SK-N-SH (cell line): Measurements from ENCODE around the gene RASGRF2. TPM values are rescaled to one million over a fixed set of nuclear protein-coding genes. Genes with fewer than 3 reads are reported as not detected.

Source experiments
- CTCF ChIA-PET: fragments of 300-600, 350-600 bp; formaldehyde crosslinking; extraction: SDS; loops from one replicate; lab custom pipeline; 2021; lab: Yijun Ruan, JAX
- POLR2A ChIA-PET: fragments of 350-600 bp; sonication (Branson Sonifier 250); formaldehyde crosslinking; extraction: SDS; loops from one replicate; lab custom pipeline; 2020; ENCODE audit warnings: antibody characterized with exemption, inconsistent platforms; lab: Yijun Ruan, JAX
- DNase-seq: peaks from one replicate; pipeline ENCODE4 v3.0.0; 2012
- H2AFZ ChIP-seq: fragments of 200-600 bp; sonication (generic); 2 replicates; pipeline ENCODE4 v1.8.1; 2016; ENCODE audit warnings: antibody characterized with exemption, mild to moderate bottlenecking, low read depth
- H3F3A ChIP-seq: fragments of 200-600 bp; sonication (generic); replicated peaks from 2 replicates; pipeline ENCODE3; 2016; ENCODE audit warnings: antibody characterized with exemption, mild to moderate bottlenecking; ENCODE audit not compliant: insufficient read depth
- H3K27ac ChIP-seq, 2 experiments: fragments of 200-500 bp in 1 of 2; fragments of 200-600 bp in 1 of 2; sonication (Bioruptor generic) in 1 of 2; sonication (generic), shearing (Covaris generic) in 1 of 2; 2 replicates each; pipeline versions ENCODE4 v1.5.1 to v1.6.1; 2014 to 2016; ENCODE audit warnings: low read depth in 2 of 2, inconsistent platforms in 1 of 2, low read length in 1 of 2, mild to moderate bottlenecking in 1 of 2, mixed read lengths in 1 of 2
- H3K27me3 ChIP-seq: fragments of 200-600 bp; sonication (generic), shearing (Covaris generic); 2 replicates; pipeline ENCODE4 v1.6.1; 2016; ENCODE audit warnings: mixed run types; ENCODE audit not compliant: insufficient read depth
- H3K36me3 ChIP-seq, 2 experiments: fragments of 200-500 bp in 1 of 2; fragments of 200-600 bp in 1 of 2; sonication (Bioruptor generic) in 1 of 2; sonication (generic) in 1 of 2; replicated peaks in 1 of 2; 2 replicates each; pipeline versions ENCODE3 to v1.5.1; 2014 to 2016; ENCODE audit warnings: low read length in 1 of 2, mild to moderate bottlenecking in 1 of 2; ENCODE audit not compliant: insufficient read depth in 2 of 2, control insufficient read depth in 1 of 2
- H3K4me1 ChIP-seq, 2 experiments: fragments of 200-500 bp in 1 of 2; fragments of 200-600 bp in 1 of 2; sonication (Bioruptor generic) in 1 of 2; sonication (generic), shearing (Covaris generic) in 1 of 2; 2 replicates each; pipeline versions ENCODE4 v1.5.1 to v1.6.1; 2014 to 2016; ENCODE audit warnings: low read depth in 1 of 2, low read length in 1 of 2, mixed run types in 1 of 2; ENCODE audit not compliant: insufficient read depth in 2 of 2, control insufficient read depth in 1 of 2
- H3K4me2 ChIP-seq: fragments of 200-600 bp; sonication (generic), shearing (Covaris generic); 2 replicates; pipeline ENCODE4 v1.6.1; 2017; ENCODE audit warnings: mixed run types
- H3K4me3 ChIP-seq, 2 experiments: fragments of 200-500 bp in 1 of 2; fragments of 200-600 bp in 1 of 2; sonication (Bioruptor generic) in 1 of 2; sonication (generic), shearing (Covaris generic) in 1 of 2; 2 replicates each; pipeline versions ENCODE4 v1.5.1 to v1.8.1; 2014 to 2016; ENCODE audit warnings: low read depth in 2 of 2, inconsistent platforms in 1 of 2, low read length in 1 of 2, mild to moderate bottlenecking in 1 of 2, mixed read lengths in 1 of 2, moderate library complexity in 1 of 2
- H3K79me2 ChIP-seq: fragments of 200-600 bp; sonication (generic); 2 replicates; pipeline ENCODE4 v1.8.1; 2017; ENCODE audit warnings: mild to moderate bottlenecking; ENCODE audit not compliant: insufficient read depth
- H3K9ac ChIP-seq: fragments of 200-600 bp; sonication (generic); 2 replicates; pipeline ENCODE4 v1.6.1; 2017; ENCODE audit warnings: mixed run types
- H3K9me2 ChIP-seq: fragments of 200-600 bp; sonication (generic); 2 replicates; pipeline ENCODE4 v1.6.1; 2017; ENCODE audit warnings: mixed run types
- H3K9me3 ChIP-seq: fragments of 200-600 bp; sonication (generic); 2 replicates; pipeline ENCODE4 v1.6.1; 2017; ENCODE audit warnings: mixed run types, mild to moderate bottlenecking, moderate library complexity
- H4K20me1 ChIP-seq: fragments of 200-600 bp; sonication (generic); 2 replicates; pipeline ENCODE4 v1.6.1; 2017; ENCODE audit warnings: mild to moderate bottlenecking, mixed run types; ENCODE audit not compliant: insufficient read depth
- ELF1 ChIP-seq: IDR thresholded peaks from 2 replicates; pipeline ENCODE4 v1.4.0; 2012
- EP300 ChIP-seq, 2 experiments: IDR thresholded peaks; 2 replicates each; pipeline versions ENCODE4 v1.4.0 to v1.6.1; 2012; ENCODE audit warnings: borderline replicate concordance in 1 of 2, low read depth in 1 of 2, low read length in 1 of 2
- EZH2phosphoT487 ChIP-seq: fragments of 200-600 bp; sonication (generic); IDR thresholded peaks from 2 replicates; pipeline ENCODE4 v1.6.1; 2017; ENCODE audit warnings: low read depth, mixed run types, mild to moderate bottlenecking, antibody characterized with exemption, moderate library complexity, borderline replicate concordance
- JUND ChIP-seq: IDR thresholded peaks from 2 replicates; pipeline ENCODE4 v1.4.0; 2012
- MAX ChIP-seq: IDR thresholded peaks from 2 replicates; pipeline ENCODE4 v1.4.0; 2012; ENCODE audit warnings: low read depth
- NRF1 ChIP-seq: IDR thresholded peaks from 2 replicates; pipeline ENCODE4 v1.6.1; 2012; ENCODE audit warnings: low read depth, mild to moderate bottlenecking, low read length
- PBX3 ChIP-seq: IDR thresholded peaks from 2 replicates; pipeline ENCODE4; 2012
- POLR2AphosphoS5 ChIP-seq: IDR thresholded peaks from 2 replicates; pipeline ENCODE4 v1.6.1; 2012; ENCODE audit warnings: low read depth, low read length
- RFX5 ChIP-seq: IDR thresholded peaks from 2 replicates; pipeline ENCODE4 v1.6.1; 2012; ENCODE audit warnings: mild to moderate bottlenecking, improper control_type of control experiment, low read length
- TAF1 ChIP-seq: IDR thresholded peaks from 2 replicates; pipeline ENCODE4 v1.6.1; 2012; ENCODE audit warnings: low read depth, mild to moderate bottlenecking, low read length, moderate library complexity, borderline replicate concordance
- TCF12 ChIP-seq: IDR thresholded peaks from 2 replicates; pipeline ENCODE4 v1.4.0; 2012
- USF2 ChIP-seq: fragments of 150-350 bp; IDR thresholded peaks from 2 replicates; pipeline ENCODE4 v1.6.1; 2017; ENCODE audit warnings: antibody characterized with exemption, low read length, low read depth, borderline replicate concordance
- WGBS: methylation state at CpG from one replicate; pipeline ENCODE4 v1.1.6; 2017; ENCODE audit warnings: low lambda C conversion rate; 5-methylcytosine and 5-hydroxymethylcytosine counted together
- polyA plus RNA-seq, 3 experiments: library from polyadenylated mRNA; depleted of rRNA; stranded (reverse); fragments of >200 nt; gene quantifications; 2 replicates each; pipeline ENCODE4 v1.2.3, GENCODE V29; 2012

Gene RASGRF2
- polyA plus RNA-seq, 1 of the 3 experiments (the other 2 are of a cell fraction), result under 0.01 TPM

- H3K9me2 ChIP-seq, result no peaks in the 10 kb centered on the region
- no peak overlapping the region for H3K27ac ChIP-seq
- H3K9me3 ChIP-seq, result no peaks in the 10 kb centered on the region
- 78% methylated on average over 6 of the region's 6 CpGs for WGBS
- H3K4me3 ChIP-seq, result no peak overlapping the region
- TF ChIP-seq PBX3 (no peak), EZH2phosphoT487 (no peak), NRF1 (no peak), EP300 (IDR thresholded peaks at IDR 0.05; ENCODE audit: borderline replicate concordance in 1 of 2, low read depth in 1 of 2, low read length in 1 of 2) (no peak), TCF12 (no peak), POLR2AphosphoS5 (no peak), RFX5 (no peak), TAF1 (no peak)
- H3K79me2 ChIP-seq, result no peaks in the 10 kb centered on the region
- H3K4me2 ChIP-seq, result no peak overlapping the region
- H4K20me1 ChIP-seq, result no peaks in the 10 kb centered on the region
- no peak overlapping the region for H3K9ac ChIP-seq
- H3K36me3 ChIP-seq, result no peaks in the 10 kb centered on the region
- H3K4me1 ChIP-seq, result no peaks in the 10 kb centered on the region; a peak in 2 of 4 replicates
- DNase-seq, result no peak
- no peak overlapping the region for H2AFZ ChIP-seq
- H3K27me3 ChIP-seq, result peaks cover 18% of the 10 kb centered on the region; the same call in 1 of the 2 replicates
- ChIA-PET CTCF (interaction anchor here (0.6 to 1.2 kb wide), 3 partner anchors 21 to 475 kb away, joined by 3 read pairs; no protein-coding TSS in a partner anchor), POLR2A (no interaction called here)
- no peaks in the 10 kb centered on the region for H3F3A ChIP-seq
These were observed 3.0 kb upstream of the RASGRF2 start for GRCh38 chr5:80957031-80957761.

GRCh38 chr5:80958616-80959015, 1.5 kb upstream of the RASGRF2 start:
- DNase-seq, result no peak

More at GRCh38 chr5:80958616-80959015, 1.5 kb upstream of the RASGRF2 start:
- Histone ChIP-seq H3K27ac (no peak overlapping the region), H3K9ac (no peak overlapping the region), H3K4me1 (peaks cover 0 to 4% of the 10 kb centered on the region in 2 experiments; a peak in 3 of 4 replicates), H3K4me3 (no peak overlapping the region), H2AFZ (no peak overlapping the region), H3K9me3 (no peaks in the 10 kb centered on the region), H3K4me2 (no peak overlapping the region), H3K27me3 (peaks cover 18% of the 10 kb centered on the region; the same call in 1 of the 2 replicates), H3K36me3 (no peaks in the 10 kb centered on the region), H4K20me1 (no peaks in the 10 kb centered on the region), H3K9me2 (no peaks in the 10 kb centered on the region), H3K79me2 (no peaks in the 10 kb centered on the region), H3F3A (no peaks in the 10 kb centered on the region)
- ChIA-PET CTCF (interaction anchor here (1.0 to 1.2 kb wide), 2 partner anchors 31 to 287 kb away, joined by 3 read pairs; no protein-coding TSS in a partner anchor), POLR2A (no interaction called here)
- WGBS, result 68% methylated on average over 4 of the region's 4 CpGs
- no peak for TF ChIP-seq USF2
- no peak for TF ChIP-seq JUND
- no peak for TF ChIP-seq MAX
- TF ChIP-seq ELF1, result no peak
